Smooth muscle cell (in vitro differentiated cells): ENCODE measurements around the gene MMEL1. TPM values are rescaled to one million over a fixed set of nuclear protein-coding genes. Genes with fewer than 3 reads are reported as not detected.

ENCODE experiments used
- DNase-seq: peaks from one replicate; lab custom pipeline; 2025; ENCODE audit not compliant: unreplicated experiment; lab: John Stamatoyannopoulos, UW
- H2AFZ ChIP-seq: fragments of 200-600 bp; sonication (generic); 2 replicates; pipeline ENCODE4 v1.6.0; 2016; ENCODE audit warnings: antibody characterized with exemption, low read depth, mild to moderate bottlenecking
- H3F3A ChIP-seq: fragments of 200-600 bp; sonication (generic); 2 replicates; pipeline ENCODE4 v1.6.0; 2017; ENCODE audit warnings: antibody characterized with exemption, low read depth
- H3K27ac ChIP-seq: fragments of 200-600 bp; sonication (generic); 2 replicates; pipeline ENCODE4 v1.5.1; 2016; ENCODE audit warnings: low read depth, mild to moderate bottlenecking
- H3K27me3 ChIP-seq: fragments of 200-600 bp; sonication (generic); 2 replicates; pipeline ENCODE4 v1.6.1; 2016; ENCODE audit warnings: low read depth, mild to moderate bottlenecking
- H3K36me3 ChIP-seq: fragments of 200-600 bp; sonication (generic); 2 replicates; pipeline ENCODE4 v1.5.1; 2016; ENCODE audit warnings: low read depth
- H3K4me1 ChIP-seq: fragments of 200-600 bp; sonication (generic); 2 replicates; pipeline ENCODE4 v1.5.1; 2016; ENCODE audit warnings: low read depth
- H3K4me2 ChIP-seq: fragments of 200-600 bp; sonication (generic); 2 replicates; pipeline ENCODE4 v1.6.0; 2016; ENCODE audit warnings: mild to moderate bottlenecking
- H3K4me3 ChIP-seq: fragments of 200-600 bp; sonication (generic); 2 replicates; pipeline ENCODE4 v1.5.1; 2016; ENCODE audit warnings: mild to moderate bottlenecking
- H3K79me2 ChIP-seq: fragments of 200-600 bp; sonication (generic); 2 replicates; pipeline ENCODE4 v1.6.0; 2016; ENCODE audit warnings: low read depth, mild to moderate bottlenecking
- H3K9ac ChIP-seq: fragments of 200-600 bp; sonication (generic); 2 replicates; pipeline ENCODE4 v1.6.0; 2016; ENCODE audit warnings: low read depth
- H3K9me3 ChIP-seq: fragments of 200-600 bp; sonication (generic); replicated peaks from 2 replicates; pipeline ENCODE4 v1.5.1; 2016; ENCODE audit warnings: low read depth
- H4K20me1 ChIP-seq: fragments of 200-600 bp; sonication (generic); 2 replicates; pipeline ENCODE4 v1.6.0; 2016; ENCODE audit warnings: low read depth
- CTCF ChIP-seq: fragments of 200-600 bp; sonication (generic); IDR thresholded peaks from 2 replicates; pipeline ENCODE4 v1.5.1; 2017; ENCODE audit warnings: borderline replicate concordance, mild to moderate bottlenecking, antibody characterized with exemption; ENCODE audit not compliant: insufficient read depth, poor library complexity, severe bottlenecking
- WGBS: methylation state at CpG from one replicate; pipeline ENCODE4 v1.1.7; 2016; ENCODE audit warnings: low lambda C conversion rate; 5-methylcytosine and 5-hydroxymethylcytosine counted together
- polyA plus RNA-seq: library from polyadenylated mRNA; unstranded; fragments of >200 nt; fragmentation: Nextera tagmentation; extraction: Ambion mirVana; gene quantifications from 2 replicates; pipeline ENCODE4 v1.2.1, GENCODE V29; 2016
- total RNA-seq: library from RNA; depleted of rRNA; stranded (reverse); fragments of >200 nt; gene quantifications from 2 replicates; pipeline ENCODE4 v1.2.3, GENCODE V29; 2014

MMEL1 gene
- total and polyA plus RNA-seq, 2 experiments from 2014 or later = 3.4 TPM; not detected in 1

DNA sequence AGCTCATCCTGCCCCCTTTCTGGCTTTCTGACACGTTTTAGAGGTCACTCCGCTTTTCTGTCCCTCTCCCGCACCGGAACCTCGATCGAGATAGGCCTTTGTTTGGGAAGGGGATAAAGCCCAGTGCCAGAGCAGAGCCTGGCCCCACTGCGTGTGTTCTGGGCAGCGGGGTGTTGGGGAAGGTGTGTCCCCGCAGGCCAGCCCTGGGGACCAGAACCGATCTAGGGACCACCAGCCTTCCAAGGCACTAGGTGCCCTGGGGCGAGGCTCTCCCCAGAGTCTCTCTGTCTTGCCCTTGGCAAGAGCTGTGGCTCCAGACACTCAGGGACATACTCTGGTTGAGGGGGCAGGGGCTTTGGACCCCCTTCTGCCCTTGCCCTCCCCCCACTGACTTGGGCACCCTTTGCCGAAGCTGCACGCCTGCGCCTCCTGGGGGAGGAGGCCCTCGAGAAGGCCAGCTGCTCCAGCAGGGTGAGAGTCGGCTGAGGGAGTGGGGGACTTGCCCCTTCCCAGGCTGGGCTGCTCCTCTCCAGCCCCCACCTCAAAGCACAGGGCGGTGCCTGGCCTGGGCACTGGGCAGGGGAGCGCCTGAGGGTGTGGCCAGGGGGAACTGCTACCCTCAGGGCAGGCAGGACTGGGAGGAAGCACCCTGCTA lies 29.8 kb downstream of the MMEL1 start:
- 89% methylated on average over 18 of the region's 18 CpGs for WGBS

DNA sequence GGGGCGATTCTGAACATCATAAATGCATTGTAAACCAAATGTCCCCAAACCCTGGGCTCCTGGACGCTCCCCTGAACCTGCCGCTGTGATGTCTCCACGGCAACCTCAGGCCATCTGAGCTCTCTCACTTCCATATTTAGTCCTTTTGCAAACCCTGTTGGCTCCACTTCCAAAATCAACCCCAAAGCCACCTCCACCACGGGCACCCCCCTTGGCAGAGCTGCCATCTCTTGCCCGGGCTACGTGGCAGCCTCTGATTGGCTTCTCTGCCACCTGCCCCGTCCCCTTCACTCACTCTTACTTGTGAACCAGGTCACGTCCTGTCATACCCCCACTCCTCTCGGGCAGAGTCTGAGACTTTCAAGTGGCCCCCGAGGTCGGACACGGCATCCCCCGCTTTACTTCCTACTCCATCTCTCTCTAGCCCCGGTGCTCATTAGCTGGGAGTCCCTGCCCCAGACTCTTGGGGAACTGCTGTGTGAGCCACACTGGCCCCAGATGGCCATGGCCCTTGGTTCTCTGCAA lies 30.4 kb downstream of the MMEL1 start:
- Histone ChIP-seq H4K20me1 (no peaks in the 10 kb centered on the region), H2AFZ (no peak overlapping the region), H3K79me2 (no peaks in the 10 kb centered on the region), H3K4me3 (no peak overlapping the region), H3K4me2 (no peak overlapping the region), H3K36me3 (no peaks in the 10 kb centered on the region), H3F3A (no peaks in the 10 kb centered on the region), H3K27me3 (no peaks in the 10 kb centered on the region), H3K9me3 (no peaks in the 10 kb centered on the region), H3K27ac (no peak overlapping the region), H3K9ac (no peak overlapping the region), H3K4me1 (no peaks in the 10 kb centered on the region)
- 81% methylated on average over 15 of the region's 15 CpGs for WGBS
- TF ChIP-seq CTCF = no peak
- no peak for DNase-seq

More for the DNA sequence above, 29.8 kb downstream of the MMEL1 start:
- Histone ChIP-seq H3K79me2 (no peaks in the 10 kb centered on the region), H4K20me1 (no peaks in the 10 kb centered on the region), H3K27ac (no peak overlapping the region), H3F3A (no peaks in the 10 kb centered on the region), H3K36me3 (no peaks in the 10 kb centered on the region), H3K9me3 (no peaks in the 10 kb centered on the region), H3K27me3 (no peaks in the 10 kb centered on the region), H3K4me2 (no peak overlapping the region), H3K9ac (no peak overlapping the region), H3K4me1 (no peaks in the 10 kb centered on the region), H3K4me3 (no peak overlapping the region), H2AFZ (no peak overlapping the region)
- DNase-seq = no peak
- TF ChIP-seq CTCF = no peak

DNA sequence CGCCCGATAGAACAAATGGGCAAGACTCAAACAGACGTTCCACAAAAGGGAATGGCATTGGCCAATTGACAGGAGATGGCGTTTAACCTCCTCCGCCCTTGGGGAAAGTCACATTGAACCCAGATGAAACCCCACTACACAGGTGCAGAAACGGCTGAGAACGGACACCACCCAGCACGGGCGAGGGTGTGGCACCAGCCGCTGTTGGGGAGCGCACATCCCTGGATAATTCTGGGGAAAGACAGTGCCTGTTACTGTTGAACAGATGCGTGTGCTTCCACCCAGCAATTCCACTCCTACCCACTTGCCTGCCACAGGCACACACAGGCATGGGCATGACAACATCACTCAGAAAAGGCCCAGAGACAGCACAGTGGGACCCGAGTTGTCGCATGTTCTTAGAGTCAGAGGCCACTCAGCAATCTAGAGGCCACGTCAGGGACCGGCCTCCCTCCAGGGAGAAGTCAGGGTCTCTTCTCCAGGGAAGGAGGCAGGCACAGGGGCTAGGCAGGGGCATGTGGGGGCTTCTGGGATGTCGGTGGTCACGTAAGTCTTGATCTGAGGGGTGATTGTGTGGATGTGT lies 31.0 kb downstream of the MMEL1 start:
- H3K4me1 ChIP-seq = no peaks in the 10 kb centered on the region
- H3K9ac ChIP-seq = no peak overlapping the region
- H3K27ac ChIP-seq = no peak overlapping the region
- WGBS = 81% methylated on average over 18 of the region's 18 CpGs
- H3K4me2 ChIP-seq = no peak overlapping the region
- no peak overlapping the region for H2AFZ ChIP-seq
- no peaks in the 10 kb centered on the region for H3K9me3 ChIP-seq
- H3K4me3 ChIP-seq = no peak overlapping the region
- TF ChIP-seq CTCF = no peak
- H4K20me1 ChIP-seq = no peaks in the 10 kb centered on the region
- H3K36me3 ChIP-seq = no peaks in the 10 kb centered on the region
- no peak for DNase-seq
- H3K79me2 ChIP-seq = no peaks in the 10 kb centered on the region
- no peaks in the 10 kb centered on the region for H3K27me3 ChIP-seq
- H3F3A ChIP-seq = no peaks in the 10 kb centered on the region
